ENCODE data around the gene ATP2A3.

- TF ChIP-seq EZH2 (IDR thresholded peaks at IDR 0.05) = no peak
- TF ChIP-seq POLR2AphosphoS5 (IDR thresholded peaks at IDR 0.05; ENCODE audit: borderline replicate concordance, low read depth, low read length) = no peak
- TF ChIP-seq FOXP2 (optimal IDR thresholded peaks at IDR 0.05; ENCODE audit: control extremely low read depth, extremely low read length, insufficient read depth) = no peak
Observed at GRCh38 chr17:3989041-3989886, 25.0 kb upstream of the ATP2A3 start.
